Ovary (tissue), 3 donors: ENCODE results near the gene BAIAP2L1.

Source experiments
- CTCF ChIP-seq, 3 donors: fragments of 450-650 bp in 2 of 3; fragments of 200-600 bp in 1 of 3; IDR thresholded peaks; one replicate each; pipeline versions ENCODE4 v1.5.1 to v1.8.0; 2016 to 2022; ENCODE audit warnings: antibody characterized with exemption in 3 of 3, mild to moderate bottlenecking in 1 of 3
- EP300 ChIP-seq: sonication (generic); formaldehyde crosslinking; IDR thresholded peaks from one replicate; pipeline ENCODE4 v1.6.1; 2017; ENCODE audit warnings: antibody characterized with exemption
- donor health status: DM: no; HTN: no; CAD: no.

- TF ChIP-seq EP300 (no peak), CTCF (IDR thresholded peaks at IDR 0.05) (no peak)
Observed at GRCh38 chr7:98357751-98358161, 43.1 kb downstream of the BAIAP2L1 start.
